HG03060 (cell line): ENCODE results near the gene PPP2R5A.

ENCODE experiments used
- ATAC-seq: cut with Tn5 transposase; IDR thresholded peaks from one replicate; pipeline ENCODE4 v1.9.1; 2021; ENCODE audit warnings: low read depth, moderate number of reproducible peaks; ENCODE audit not compliant: unreplicated experiment

The PPP2R5A gene

DNA sequence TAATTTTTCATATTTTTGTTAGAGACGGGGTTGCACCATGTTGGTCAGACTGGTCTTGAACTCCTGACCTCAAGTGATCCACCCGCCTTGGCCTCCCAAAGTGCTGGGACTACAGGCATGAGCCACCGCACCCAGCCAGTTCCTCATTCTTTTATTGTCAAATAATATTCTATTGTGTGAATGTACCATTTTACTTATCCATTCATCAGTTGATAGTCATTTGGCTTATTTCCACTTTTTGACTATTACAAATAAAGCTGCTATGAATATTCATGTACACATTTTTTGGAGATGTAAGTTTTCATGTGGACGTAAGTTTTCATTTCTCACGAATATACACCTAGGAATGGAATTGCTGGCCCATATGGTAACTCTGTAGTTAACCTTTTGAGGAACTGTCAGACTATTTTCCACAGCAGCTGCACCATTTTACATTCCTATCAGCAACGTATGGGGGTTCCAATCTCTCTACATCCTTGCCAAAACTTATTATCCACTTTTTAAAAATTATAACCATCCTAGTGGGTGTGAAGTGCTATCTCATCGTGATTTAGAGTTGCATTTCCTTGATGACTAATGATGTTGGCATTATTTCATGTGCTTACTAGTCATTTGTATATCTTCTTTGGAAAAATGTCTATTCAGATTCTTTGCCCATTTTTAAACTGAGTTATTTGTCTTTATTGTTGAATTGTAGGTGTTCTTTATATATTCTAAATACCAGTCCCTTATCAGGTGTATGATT, 116.8 kb downstream of the PPP2R5A start:
- ATAC-seq = no peak

DNA sequence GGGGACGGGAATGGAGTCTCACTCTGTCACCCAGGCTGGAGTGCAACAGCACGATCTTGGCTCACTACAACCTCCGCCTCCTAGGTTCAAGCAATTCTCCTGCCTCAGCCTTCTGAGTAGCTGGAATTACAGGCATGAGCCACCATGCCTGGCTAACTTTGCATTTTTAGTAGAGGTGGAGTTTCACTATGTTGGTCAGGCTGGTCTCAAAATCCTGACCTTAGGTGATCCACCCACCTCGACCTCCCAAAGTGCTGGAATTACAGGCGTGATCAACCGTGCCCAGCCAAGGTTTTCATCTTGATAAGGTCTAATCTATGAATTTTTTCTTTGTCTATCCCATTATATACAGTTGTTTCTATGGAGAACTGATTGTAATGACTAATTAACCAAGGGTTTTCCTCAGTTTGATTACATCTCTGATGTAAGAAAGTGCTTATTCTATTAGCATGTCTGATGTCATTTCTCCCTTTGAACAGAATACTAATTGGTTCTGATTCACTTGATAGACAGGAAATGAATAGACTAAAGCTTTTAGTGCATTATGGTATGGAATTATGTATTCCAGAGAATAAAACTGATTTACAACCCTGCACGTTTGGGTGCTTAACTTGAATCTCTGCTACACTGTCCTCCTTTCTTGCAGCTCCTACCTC, 117.6 kb downstream of the PPP2R5A start:
- no peak for ATAC-seq

DNA sequence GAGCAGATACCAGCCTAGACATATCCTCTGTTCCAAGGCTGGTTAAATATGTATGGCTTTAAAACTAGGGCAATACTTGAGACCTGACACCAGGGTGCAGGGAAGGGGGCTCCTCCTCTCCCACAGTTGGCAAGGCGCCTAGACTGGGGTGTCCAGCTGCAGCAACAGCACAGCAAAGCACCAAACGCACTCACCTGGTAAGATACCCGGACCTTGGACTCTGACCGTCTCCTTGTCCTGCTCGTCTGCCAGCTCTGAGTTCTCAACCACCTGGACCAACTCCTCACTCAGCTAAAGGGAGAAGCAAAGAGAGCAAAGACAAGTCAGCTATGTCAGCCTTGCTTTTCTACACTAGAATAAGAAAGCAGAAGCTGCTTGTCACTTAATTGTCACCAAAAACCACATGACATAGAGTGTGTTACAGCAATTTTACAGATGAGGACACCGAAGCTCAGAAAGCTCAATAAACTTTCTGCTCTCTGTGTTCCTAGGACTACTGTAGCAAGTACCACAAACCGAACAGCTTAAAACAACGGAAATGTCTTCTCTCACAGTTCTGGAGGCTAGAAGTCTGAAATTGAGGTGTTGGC, 125.1 kb downstream of the PPP2R5A start:
- ATAC-seq = no peak
